GM12875 (cell line): ENCODE measurements around the gene ATP13A2.

ENCODE experiments used
- H3K4me3 ChIP-seq: one replicate; pipeline ENCODE4 v1.5.1; 2011; ENCODE audit warnings: low read depth, low read length, control low read depth
- CTCF ChIP-seq: IDR thresholded peaks from 2 replicates; pipeline ENCODE4 v1.5.1; 2011; ENCODE audit warnings: low read depth, mild to moderate bottlenecking, control low read depth, inconsistent platforms, low read length, moderate library complexity, borderline replicate concordance; ENCODE audit not compliant: insufficient read depth

Gene ATP13A2

GRCh38 chr1:17013491-17014320 lies 2.0 kb upstream of the ATP13A2 start:
- no peak overlapping the region for H3K4me3 ChIP-seq
- TF ChIP-seq CTCF = no peak

GRCh38 chr1:17012775-17013490 lies 1.2 kb upstream of the ATP13A2 start:
- TF ChIP-seq CTCF = no peak

GRCh38 chr1:17011092-17011438 lies 663 bp downstream of the ATP13A2 start:
- peak overlapping the region; percentile 94 for H3K4me3 ChIP-seq
- TF ChIP-seq CTCF = no peak

More at GRCh38 chr1:17012775-17013490, 1.2 kb upstream of the ATP13A2 start:
- no peak overlapping the region for H3K4me3 ChIP-seq

GRCh38 chr1:17009706-17010105 lies 2.0 kb downstream of the ATP13A2 start:
- no peak for TF ChIP-seq CTCF

GRCh38 chr1:17008208-17008855 lies 3.4 kb downstream of the ATP13A2 start:
- H3K4me3 ChIP-seq = no peak overlapping the region
- TF ChIP-seq CTCF = no peak

More at GRCh38 chr1:17009706-17010105, 2.0 kb downstream of the ATP13A2 start:
- no peak overlapping the region for H3K4me3 ChIP-seq

GRCh38 chr1:17007121-17007520 lies 4.6 kb downstream of the ATP13A2 start:
- no peak for TF ChIP-seq CTCF
- H3K4me3 ChIP-seq = no peak overlapping the region
